Astrocyte (in vitro differentiated cells and primary cell): ENCODE results near the gene CARD11.

ENCODE experiments used
- EZH2 ChIP-seq: IDR thresholded peaks from 2 replicates; pipeline ENCODE4 v1.6.1; 2012; ENCODE audit warnings: mild to moderate bottlenecking, low read length, inconsistent platforms; ENCODE audit not compliant: insufficient read depth
- TF ChIP-seq, protein P1 (sequence below): IDR thresholded peaks from 2 replicates; pipeline ENCODE4 v1.5.1; 2011; ENCODE audit warnings: low read depth, mild to moderate bottlenecking, inconsistent platforms, low read length, moderate library complexity; ENCODE audit not compliant: insufficient read depth

DNA sequence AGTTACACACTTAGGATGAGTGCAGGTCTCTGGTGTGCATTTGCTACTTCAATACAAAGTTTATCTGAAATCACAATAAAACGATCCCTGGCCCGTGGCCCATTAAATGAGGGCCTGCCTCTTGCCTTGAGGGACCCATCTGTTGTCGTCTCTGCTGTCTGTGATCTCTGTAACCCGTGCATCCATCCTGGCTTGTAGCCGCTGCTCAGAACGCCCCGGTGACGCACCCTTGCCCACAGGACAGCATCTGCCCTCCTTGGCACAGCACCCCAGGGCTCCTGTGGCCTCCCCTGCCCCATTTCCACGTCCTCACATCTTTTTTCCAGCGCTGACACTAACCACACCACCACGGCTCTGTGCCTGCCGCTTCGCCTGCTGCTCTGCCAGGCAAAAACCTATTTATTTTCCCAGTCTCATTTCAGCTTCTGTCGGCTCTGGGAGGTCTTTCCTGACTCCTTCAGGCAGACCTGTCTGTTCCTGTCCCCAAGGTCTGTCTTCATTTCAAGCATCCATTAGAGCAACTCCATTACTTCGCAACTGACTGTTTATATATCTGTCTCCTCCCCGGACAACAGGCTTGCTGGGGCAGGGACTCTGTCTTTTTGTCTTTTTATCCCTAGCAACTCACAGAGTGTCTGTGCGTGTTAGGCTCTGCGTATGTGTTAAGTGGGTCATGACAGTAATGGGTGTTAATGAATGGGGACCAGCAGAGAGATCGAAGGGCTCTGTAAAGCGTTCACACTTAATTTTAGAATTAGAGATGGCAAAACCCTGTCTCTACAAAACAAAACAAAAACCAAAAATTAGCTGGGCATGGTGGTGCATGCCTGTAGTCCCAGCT is 16.4 kb downstream of the CARD11 start:
- TF ChIP-seq EZH2, result no peak
- TF ChIP-seq, protein P1, sequence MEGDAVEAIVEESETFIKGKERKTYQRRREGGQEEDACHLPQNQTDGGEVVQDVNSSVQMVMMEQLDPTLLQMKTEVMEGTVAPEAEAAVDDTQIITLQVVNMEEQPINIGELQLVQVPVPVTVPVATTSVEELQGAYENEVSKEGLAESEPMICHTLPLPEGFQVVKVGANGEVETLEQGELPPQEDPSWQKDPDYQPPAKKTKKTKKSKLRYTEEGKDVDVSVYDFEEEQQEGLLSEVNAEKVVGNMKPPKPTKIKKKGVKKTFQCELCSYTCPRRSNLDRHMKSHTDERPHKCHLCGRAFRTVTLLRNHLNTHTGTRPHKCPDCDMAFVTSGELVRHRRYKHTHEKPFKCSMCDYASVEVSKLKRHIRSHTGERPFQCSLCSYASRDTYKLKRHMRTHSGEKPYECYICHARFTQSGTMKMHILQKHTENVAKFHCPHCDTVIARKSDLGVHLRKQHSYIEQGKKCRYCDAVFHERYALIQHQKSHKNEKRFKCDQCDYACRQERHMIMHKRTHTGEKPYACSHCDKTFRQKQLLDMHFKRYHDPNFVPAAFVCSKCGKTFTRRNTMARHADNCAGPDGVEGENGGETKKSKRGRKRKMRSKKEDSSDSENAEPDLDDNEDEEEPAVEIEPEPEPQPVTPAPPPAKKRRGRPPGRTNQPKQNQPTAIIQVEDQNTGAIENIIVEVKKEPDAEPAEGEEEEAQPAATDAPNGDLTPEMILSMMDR, result no peak
